Neuron (in vitro differentiated cells): ENCODE measurements around the gene YBX2.

ENCODE experiments used
- H2AFZ ChIP-seq: one replicate; pipeline ENCODE4 v1.6.1; 2013; ENCODE audit warnings: low read depth, mild to moderate bottlenecking, inconsistent platforms, low read length, moderate library complexity
- H3K27me3 ChIP-seq: one replicate; pipeline ENCODE4 v1.6.1; 2013; ENCODE audit warnings: low read length; ENCODE audit not compliant: insufficient read depth
- H3K36me3 ChIP-seq: one replicate; pipeline ENCODE4 v1.6.1; 2013; ENCODE audit warnings: low read length; ENCODE audit not compliant: insufficient read depth
- H3K4me1 ChIP-seq: one replicate; pipeline ENCODE4 v1.6.1; 2013; ENCODE audit warnings: low read length; ENCODE audit not compliant: insufficient read depth
- H3K4me3 ChIP-seq: 2 replicates; pipeline ENCODE4 v1.5.1; 2013; ENCODE audit warnings: mild to moderate bottlenecking, low read length, moderate library complexity
- H3K9me3 ChIP-seq: one replicate; pipeline ENCODE4 v1.6.1; 2013; ENCODE audit warnings: low read length

YBX2 gene

GRCh38 chr17:7306911-7307685, 12.7 kb upstream of the YBX2 start, which contains the start of gene EIF5A:
TSS of gene EIF5A (plus strand) at chr17:7307628. CDS start at chr17:7309636, 2,008 bp downstream.
- no peaks in the 10 kb centered on the region for H3K27me3 ChIP-seq
- H3K4me3 ChIP-seq, result peak within 1 kb of the TSS; percentile 90
- H3K4me1 ChIP-seq, result peaks cover 7% of the 10 kb centered on the region
- H3K9me3 ChIP-seq, result no peaks in the 10 kb centered on the region
- H2AFZ ChIP-seq, result peak within 1 kb of the TSS; percentile 58
- peaks cover 22% of the 10 kb centered on the region for H3K36me3 ChIP-seq

- Histone ChIP-seq H3K27me3 (peaks cover 9% of the 10 kb centered on the region), H3K4me1 (peaks cover 5% of the 10 kb centered on the region), H3K4me3 (no peak overlapping the region), H3K9me3 (no peaks in the 10 kb centered on the region), H2AFZ (no peak overlapping the region), H3K36me3 (no peaks in the 10 kb centered on the region)
Observed at GRCh38 chr17:7304179-7304578, 9.7 kb upstream of the YBX2 start.

- Histone ChIP-seq H3K9me3 (no peaks in the 10 kb centered on the region), H2AFZ (no peak overlapping the region), H3K4me3 (no peak overlapping the region), H3K4me1 (peaks cover 18% of the 10 kb centered on the region), H3K27me3 (peaks cover 50% of the 10 kb centered on the region), H3K36me3 (no peaks in the 10 kb centered on the region)
Observed at GRCh38 chr17:7296189-7296861, 1.9 kb upstream of the YBX2 start.

GRCh38 chr17:7295230-7296180, 1.1 kb upstream of the YBX2 start:
- Histone ChIP-seq H2AFZ (no peak overlapping the region), H3K4me3 (no peak overlapping the region), H3K9me3 (no peaks in the 10 kb centered on the region), H3K27me3 (peaks cover 49% of the 10 kb centered on the region), H3K4me1 (peaks cover 18% of the 10 kb centered on the region), H3K36me3 (no peaks in the 10 kb centered on the region)

- Histone ChIP-seq H3K4me1 (peaks cover 18% of the 10 kb centered on the region), H3K27me3 (peaks cover 41% of the 10 kb centered on the region), H3K36me3 (no peaks in the 10 kb centered on the region), H3K9me3 (no peaks in the 10 kb centered on the region), H3K4me3 (peak overlapping the region; percentile 4), H2AFZ (peak overlapping the region; percentile 3)
Observed at GRCh38 chr17:7293816-7294613, 424 bp downstream of the YBX2 start.

GRCh38 chr17:7293159-7293558, 1.3 kb downstream of the YBX2 start:
- Histone ChIP-seq H3K4me1 (peaks cover 18% of the 10 kb centered on the region), H3K9me3 (no peaks in the 10 kb centered on the region), H3K27me3 (peaks cover 41% of the 10 kb centered on the region), H3K36me3 (no peaks in the 10 kb centered on the region), H2AFZ (no peak overlapping the region), H3K4me3 (no peak overlapping the region)

- H3K9me3 ChIP-seq, result no peaks in the 10 kb centered on the region
- H3K36me3 ChIP-seq, result no peaks in the 10 kb centered on the region
- peaks cover 41% of the 10 kb centered on the region for H3K27me3 ChIP-seq
- H3K4me3 ChIP-seq, result no peak overlapping the region
- peaks cover 18% of the 10 kb centered on the region for H3K4me1 ChIP-seq
- no peak overlapping the region for H2AFZ ChIP-seq
Observed at GRCh38 chr17:7292729-7293128, 1.7 kb downstream of the YBX2 start.

- no peaks in the 10 kb centered on the region for H3K36me3 ChIP-seq
- H3K9me3 ChIP-seq, result no peaks in the 10 kb centered on the region
- peaks cover 18% of the 10 kb centered on the region for H3K4me1 ChIP-seq
- H3K27me3 ChIP-seq, result peaks cover 41% of the 10 kb centered on the region
- no peak overlapping the region for H3K4me3 ChIP-seq
- no peak overlapping the region for H2AFZ ChIP-seq
Observed at GRCh38 chr17:7292194-7292593, 2.2 kb downstream of the YBX2 start.

GRCh38 chr17:7290685-7291084, 3.8 kb downstream of the YBX2 start:
- Histone ChIP-seq H3K4me3 (no peak overlapping the region), H3K36me3 (no peaks in the 10 kb centered on the region), H3K27me3 (peaks cover 33% of the 10 kb centered on the region), H3K9me3 (no peaks in the 10 kb centered on the region), H3K4me1 (peaks cover 12% of the 10 kb centered on the region), H2AFZ (no peak overlapping the region)

- H2AFZ ChIP-seq, result no peak overlapping the region
- H3K4me3 ChIP-seq, result no peak overlapping the region
- H3K9me3 ChIP-seq, result no peaks in the 10 kb centered on the region
- peaks cover 12% of the 10 kb centered on the region for H3K4me1 ChIP-seq
- no peaks in the 10 kb centered on the region for H3K36me3 ChIP-seq
- peaks cover 29% of the 10 kb centered on the region for H3K27me3 ChIP-seq
Observed at GRCh38 chr17:7290166-7290565, 4.3 kb downstream of the YBX2 start.

GRCh38 chr17:7289256-7290032, 5.0 kb downstream of the YBX2 start:
- no peak overlapping the region for H2AFZ ChIP-seq

GRCh38 chr17:7285679-7286078, 8.8 kb downstream of the YBX2 start:
- H3K4me3 ChIP-seq, result no peak overlapping the region
- no peak overlapping the region for H2AFZ ChIP-seq
- H3K4me1 ChIP-seq, result peaks cover 11% of the 10 kb centered on the region
- no peaks in the 10 kb centered on the region for H3K9me3 ChIP-seq
- H3K36me3 ChIP-seq, result no peaks in the 10 kb centered on the region
- no peaks in the 10 kb centered on the region for H3K27me3 ChIP-seq

More at GRCh38 chr17:7289256-7290032, 5.0 kb downstream of the YBX2 start:
- Histone ChIP-seq H3K36me3 (no peaks in the 10 kb centered on the region), H3K4me1 (peaks cover 9% of the 10 kb centered on the region), H3K4me3 (no peak overlapping the region), H3K9me3 (no peaks in the 10 kb centered on the region), H3K27me3 (peaks cover 25% of the 10 kb centered on the region)
